SK-N-MC (cell line): ENCODE measurements around the gene ZNF813.

Experiments used
- EZH2 ChIP-seq: fragments of 200-600 bp; sonication (generic); IDR thresholded peaks from one replicate; pipeline ENCODE4 v1.6.1; 2017; ENCODE audit warnings: antibody characterized with exemption
- POLR2AphosphoS5 ChIP-seq: IDR thresholded peaks from 2 replicates; pipeline ENCODE4 v1.6.1; 2012; ENCODE audit warnings: mild to moderate bottlenecking, low read depth, low read length, borderline replicate concordance

- TF ChIP-seq POLR2AphosphoS5 (no peak), EZH2 (no peak)
Observed at GRCh38 chr19:53504885-53505284, 37.4 kb downstream of the ZNF813 start.
